ENCODE measurements around the gene LONRF2.

DNA sequence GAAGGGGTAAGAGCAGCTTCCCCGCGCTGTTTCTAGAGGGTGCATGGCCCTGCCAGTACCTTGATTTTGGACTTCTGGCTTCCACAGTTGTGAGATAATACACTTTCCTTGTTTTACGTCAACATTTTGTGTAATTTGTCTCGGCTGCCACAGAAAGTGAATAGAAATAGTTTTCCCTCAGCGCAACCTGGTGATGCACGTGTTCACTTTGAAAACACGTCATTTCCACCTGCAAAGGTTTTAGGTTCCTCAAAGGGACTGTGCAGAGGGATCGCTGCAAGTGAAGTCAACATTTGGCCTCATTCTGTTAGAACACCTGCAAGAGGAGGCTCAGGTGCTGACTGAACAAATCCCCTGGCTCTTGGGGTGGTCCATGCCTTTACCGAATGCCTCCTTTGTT is 71.7 kb downstream of the LONRF2 start:
- TF ChIP-seq, protein P1, sequence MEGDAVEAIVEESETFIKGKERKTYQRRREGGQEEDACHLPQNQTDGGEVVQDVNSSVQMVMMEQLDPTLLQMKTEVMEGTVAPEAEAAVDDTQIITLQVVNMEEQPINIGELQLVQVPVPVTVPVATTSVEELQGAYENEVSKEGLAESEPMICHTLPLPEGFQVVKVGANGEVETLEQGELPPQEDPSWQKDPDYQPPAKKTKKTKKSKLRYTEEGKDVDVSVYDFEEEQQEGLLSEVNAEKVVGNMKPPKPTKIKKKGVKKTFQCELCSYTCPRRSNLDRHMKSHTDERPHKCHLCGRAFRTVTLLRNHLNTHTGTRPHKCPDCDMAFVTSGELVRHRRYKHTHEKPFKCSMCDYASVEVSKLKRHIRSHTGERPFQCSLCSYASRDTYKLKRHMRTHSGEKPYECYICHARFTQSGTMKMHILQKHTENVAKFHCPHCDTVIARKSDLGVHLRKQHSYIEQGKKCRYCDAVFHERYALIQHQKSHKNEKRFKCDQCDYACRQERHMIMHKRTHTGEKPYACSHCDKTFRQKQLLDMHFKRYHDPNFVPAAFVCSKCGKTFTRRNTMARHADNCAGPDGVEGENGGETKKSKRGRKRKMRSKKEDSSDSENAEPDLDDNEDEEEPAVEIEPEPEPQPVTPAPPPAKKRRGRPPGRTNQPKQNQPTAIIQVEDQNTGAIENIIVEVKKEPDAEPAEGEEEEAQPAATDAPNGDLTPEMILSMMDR (IDR thresholded peaks at IDR 0.05; ENCODE audit: insufficient read depth, low read length): no peak
- TF ChIP-seq GABPA (IDR thresholded peaks at IDR 0.05; ENCODE audit: low read depth): no peak

Measured in HL-60 (cell line).